GM12878 (cell line): ENCODE data around the gene DNAAF3. TPM values are rescaled to one million over a fixed set of nuclear protein-coding genes. Genes with fewer than 3 reads are reported as not detected.

Experiments
- ATF2 ChIP-seq: IDR thresholded peaks from 2 replicates; pipeline ENCODE4 v1.6.1; 2012; ENCODE audit warnings: low read length, inconsistent platforms
- CHD1 ChIP-seq: IDR thresholded peaks from 2 replicates; pipeline ENCODE4 v1.6.1; 2012; ENCODE audit warnings: low read depth, low read length, improper control_type of control experiment
- CTCF ChIP-seq, 3 experiments: IDR thresholded peaks in 2 of 3; conservative IDR thresholded peaks in 1 of 3; 2 replicates each; pipeline ENCODE4 v1.5.1; 2011; ENCODE audit warnings: low read depth in 3 of 3, low read length in 3 of 3, mild to moderate bottlenecking in 3 of 3, control low read depth in 2 of 3, moderate library complexity in 2 of 3, inconsistent platforms in 1 of 3, mixed read lengths in 1 of 3; ENCODE audit not compliant: control insufficient read depth in 2 of 3, insufficient read depth in 1 of 3; ENCODE audit errors: extremely low read depth in 1 of 3
- E2F8 ChIP-seq: fragments of 450-650 bp; IDR thresholded peaks from 2 replicates; pipeline ENCODE4 v1.6.1; 2018; ENCODE audit warnings: mild to moderate bottlenecking, low read depth, moderate library complexity; ENCODE audit not compliant: partially characterized antibody
- HCFC1 ChIP-seq: fragments of 150-350 bp; IDR thresholded peaks from 2 replicates; pipeline ENCODE4 v1.6.1; 2014; ENCODE audit warnings: low read length
- HDAC6 ChIP-seq: fragments of 200-600 bp; sonication (generic); IDR thresholded peaks from one replicate; pipeline ENCODE4 v1.8.0; 2017; ENCODE audit warnings: antibody characterized with exemption; ENCODE audit not compliant: unreplicated experiment
- PAX8 ChIP-seq: fragments of 450-650 bp; IDR thresholded peaks from 2 replicates; pipeline ENCODE4 v1.6.1; 2017; ENCODE audit warnings: mild to moderate bottlenecking, moderate library complexity
- POLR2AphosphoS5 ChIP-seq: IDR thresholded peaks from 2 replicates; pipeline ENCODE4 v1.6.1; 2011; ENCODE audit warnings: mild to moderate bottlenecking, low read length, inconsistent platforms
- RFX5 ChIP-seq: IDR thresholded peaks from 2 replicates; pipeline ENCODE4 v1.6.1; 2011; ENCODE audit warnings: low read depth, low read length, improper control_type of control experiment
- RUNX3 ChIP-seq: IDR thresholded peaks from 2 replicates; pipeline ENCODE4 v1.6.1; 2012; ENCODE audit warnings: low read length, inconsistent platforms
- SIX5 ChIP-seq: IDR thresholded peaks from 2 replicates; pipeline ENCODE4 v1.6.1; 2011; ENCODE audit warnings: mild to moderate bottlenecking, low read depth, low read length, moderate library complexity; ENCODE audit not compliant: severe bottlenecking
- SMC3 ChIP-seq: IDR thresholded peaks from 2 replicates; pipeline ENCODE4 v1.6.1; 2011; ENCODE audit warnings: low read length, improper control_type of control experiment, borderline replicate concordance
- ZNF592 ChIP-seq: fragments of 450-650 bp; IDR thresholded peaks from 2 replicates; pipeline ENCODE4 v1.6.1; 2017; ENCODE audit warnings: mild to moderate bottlenecking, moderate library complexity
- ZZZ3 ChIP-seq: IDR thresholded peaks from 2 replicates; pipeline ENCODE4 v1.6.1; 2011; ENCODE audit warnings: low read depth; ENCODE audit not compliant: control insufficient read depth, insufficient read length
- polyA plus RNA-seq, 11 experiments: library from polyadenylated mRNA; depleted of rRNA in 4 of 11; unstranded in 6 of 11; stranded (reverse) in 5 of 11; fragments of >200 nt; fragmentation: Nextera tagmentation in 4 of 11; fragmentation: Illumina TruSeq in 1 of 11; extraction: Ambion mirVana in 4 of 11; extraction: Trizol in 1 of 11; gene quantifications; 1 replicate in 1 of 11; 2 replicates in 10 of 11; pipeline versions ENCODE4 v1.2.1 to v1.2.3, GENCODE V29; 2011 to 2016; ENCODE audit warnings: inconsistent platforms in 2 of 11, missing spikeins in 2 of 11, low read depth in 1 of 11
- total RNA-seq, 4 experiments: library from RNA; depleted of rRNA in 3 of 4; stranded (reverse); fragments of >200 nt in 3 of 4; fragmentation: Illumina TruSeq in 1 of 4; extraction: Trizol in 1 of 4; gene quantifications; 2 replicates each; pipeline versions ENCODE4 v1.2.1 to v1.2.3, GENCODE V29; 2013 to 2021
- TF ChIP-seq, protein P1 (sequence below): IDR thresholded peaks from 2 replicates; pipeline ENCODE4 v1.6.1; 2011; ENCODE audit warnings: borderline replicate concordance, low read depth, mild to moderate bottlenecking, moderate library complexity, mixed read lengths, low read length; ENCODE audit not compliant: insufficient read depth; ENCODE audit errors: extremely low read length
- TF ChIP-seq, protein P2 (sequence below): fragments of 450-650 bp; IDR thresholded peaks from 2 replicates; pipeline ENCODE4 v1.6.1; 2017; ENCODE audit warnings: mild to moderate bottlenecking

The DNAAF3 gene
- total and polyA plus RNA-seq, 10 of the 15 experiments (the other 5 are each of a cell fraction or from before 2014, with no cell fraction given), result not detected

- no peak for TF ChIP-seq ZNF592
- no peak for TF ChIP-seq HDAC6
- TF ChIP-seq E2F8, result no peak
- no peak for TF ChIP-seq RFX5
- TF ChIP-seq, protein P1, sequence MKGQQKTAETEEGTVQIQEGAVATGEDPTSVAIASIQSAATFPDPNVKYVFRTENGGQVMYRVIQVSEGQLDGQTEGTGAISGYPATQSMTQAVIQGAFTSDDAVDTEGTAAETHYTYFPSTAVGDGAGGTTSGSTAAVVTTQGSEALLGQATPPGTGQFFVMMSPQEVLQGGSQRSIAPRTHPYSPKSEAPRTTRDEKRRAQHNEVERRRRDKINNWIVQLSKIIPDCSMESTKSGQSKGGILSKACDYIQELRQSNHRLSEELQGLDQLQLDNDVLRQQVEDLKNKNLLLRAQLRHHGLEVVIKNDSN, result peak; percentile 3
- TF ChIP-seq SMC3, result no peak
- TF ChIP-seq ZZZ3, result no peak
- TF ChIP-seq PAX8, result no peak
- no peak for TF ChIP-seq CHD1
- no peak for TF ChIP-seq RUNX3
- no peak for TF ChIP-seq ATF2
- TF ChIP-seq HCFC1, result peak; percentile 69
- no peak for TF ChIP-seq POLR2AphosphoS5
- peak; percentile 67 for TF ChIP-seq SIX5
- TF ChIP-seq, protein P2, sequence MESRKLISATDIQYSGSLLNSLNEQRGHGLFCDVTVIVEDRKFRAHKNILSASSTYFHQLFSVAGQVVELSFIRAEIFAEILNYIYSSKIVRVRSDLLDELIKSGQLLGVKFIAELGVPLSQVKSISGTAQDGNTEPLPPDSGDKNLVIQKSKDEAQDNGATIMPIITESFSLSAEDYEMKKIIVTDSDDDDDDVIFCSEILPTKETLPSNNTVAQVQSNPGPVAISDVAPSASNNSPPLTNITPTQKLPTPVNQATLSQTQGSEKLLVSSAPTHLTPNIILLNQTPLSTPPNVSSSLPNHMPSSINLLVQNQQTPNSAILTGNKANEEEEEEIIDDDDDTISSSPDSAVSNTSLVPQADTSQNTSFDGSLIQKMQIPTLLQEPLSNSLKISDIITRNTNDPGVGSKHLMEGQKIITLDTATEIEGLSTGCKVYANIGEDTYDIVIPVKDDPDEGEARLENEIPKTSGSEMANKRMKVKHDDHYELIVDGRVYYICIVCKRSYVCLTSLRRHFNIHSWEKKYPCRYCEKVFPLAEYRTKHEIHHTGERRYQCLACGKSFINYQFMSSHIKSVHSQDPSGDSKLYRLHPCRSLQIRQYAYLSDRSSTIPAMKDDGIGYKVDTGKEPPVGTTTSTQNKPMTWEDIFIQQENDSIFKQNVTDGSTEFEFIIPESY, result no peak
- TF ChIP-seq CTCF (IDR thresholded peaks at IDR 0.05 in 2 of 3, conservative IDR thresholded peaks at IDR 0.05 in 1 of 3; ENCODE audit: control insufficient read depth in 2 of 3, extremely low read depth in 1 of 3, insufficient read depth in 1 of 3, low read depth in 3 of 3, low read length in 3 of 3), result peak; percentile 13 to 41 (median 27); a peak in 4 of 6 replicates
These were observed 372 bp downstream of the DNAAF3 start (continued) for GRCh38 chr19:55165952-55166529.
